Tibial artery (tissue), 4 donors: ENCODE measurements around the gene ZNF672.
"Not testable (repeated sequence)": the region's sequence is repeated elsewhere in the genome, so short reads cannot be mapped to it uniquely, and the experiment has no call there.

Experiments
- DNase-seq, 2 donors: peaks; one replicate each; pipeline ENCODE4 v3.0.0-alpha.2; 2019
- H3K27ac ChIP-seq, 2 donors: fragments of 200-600 bp; sonication (generic) in 1 of 2; 1 replicate in 1 of 2; 2 replicates in 1 of 2; pipeline ENCODE4 v1.5.1; 2018 to 2019; ENCODE audit warnings: mild to moderate bottlenecking in 1 of 2
- H3K27me3 ChIP-seq, 2 donors: fragments of 200-600 bp; sonication (generic) in 1 of 2; one replicate each; pipeline versions ENCODE4 v1.5.1 to v1.6.0; 2016 to 2019
- H3K36me3 ChIP-seq, 3 donors: fragments of 200-600 bp; sonication (generic) in 2 of 3; one replicate each; pipeline ENCODE4 v1.5.1; 2016 to 2019; ENCODE audit warnings: mild to moderate bottlenecking in 2 of 3
- H3K4me1 ChIP-seq, 4 donors: fragments of 200-600 bp; sonication (generic) in 2 of 4; 1 replicate in 3 of 4; 2 replicates in 1 of 4; pipeline ENCODE4 v1.5.1; 2016 to 2019
- H3K4me3 ChIP-seq, 2 donors: fragments of 200-600 bp; sonication (generic) in 1 of 2; 1 replicate in 1 of 2; 2 replicates in 1 of 2; pipeline ENCODE4 v1.5.1; 2018 to 2019; ENCODE audit warnings: mild to moderate bottlenecking in 2 of 2
- H3K9me3 ChIP-seq, 3 donors: fragments of 200-600 bp; sonication (generic) in 1 of 3; one replicate each; pipeline ENCODE4 v1.5.1; 2016 to 2019
- intact Hi-C: fragments of 100-400 bp; cut with DNase I; formaldehyde crosslinking; loops from one replicate; pipeline ENCODE4 v1.15.0; 2023; ENCODE audit warnings: low total_unique reads
- TF ChIP-seq, protein P1 (sequence below), 2 experiments: fragments of 200-600 bp in 1 of 2; fragments of 450-650 bp in 1 of 2; IDR thresholded peaks; one replicate each; pipeline ENCODE4 v1.5.1; 2017 to 2019; ENCODE audit warnings: antibody characterized with exemption in 2 of 2, mild to moderate bottlenecking in 1 of 2, moderate library complexity in 1 of 2

ZNF672 gene

DNA sequence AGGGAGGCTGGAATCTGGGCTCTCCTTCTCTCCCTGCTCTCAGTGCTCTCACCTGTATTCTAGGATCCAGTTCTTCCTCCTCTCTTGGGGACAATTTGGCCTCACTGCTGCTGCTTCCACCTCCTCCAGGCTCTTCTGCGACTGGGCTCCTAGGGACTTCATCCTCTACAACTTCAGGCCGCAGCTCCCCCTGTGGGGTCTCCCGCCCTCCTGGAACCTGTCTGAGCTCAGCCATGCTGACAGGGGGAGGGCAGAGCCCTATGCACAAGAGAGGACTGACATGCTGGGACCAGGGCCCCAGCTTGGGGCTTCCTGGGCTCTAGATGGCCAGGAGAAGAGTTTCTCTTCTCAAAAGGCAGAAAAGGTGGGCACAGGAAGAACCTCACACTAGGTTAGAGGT is 13.3 kb upstream of the ZNF672 start:
- Histone ChIP-seq H3K27me3 (no peaks in the 10 kb centered on the region), H3K27ac (peak overlapping the region; percentile 83 to 91), H3K4me3 (peak overlapping the region; percentile 85 to 97), H3K4me1 (peaks cover 0 to 65% (median 51%) of the 10 kb centered on the region in 4 donors), H3K36me3 (peaks cover 0 to 27% (median 7%) of the 10 kb centered on the region in 3 donors), H3K9me3 (no peaks in the 10 kb centered on the region)
- DNase-seq = peak in 1 of 2 donors; percentile 52
- TF ChIP-seq, protein P1, sequence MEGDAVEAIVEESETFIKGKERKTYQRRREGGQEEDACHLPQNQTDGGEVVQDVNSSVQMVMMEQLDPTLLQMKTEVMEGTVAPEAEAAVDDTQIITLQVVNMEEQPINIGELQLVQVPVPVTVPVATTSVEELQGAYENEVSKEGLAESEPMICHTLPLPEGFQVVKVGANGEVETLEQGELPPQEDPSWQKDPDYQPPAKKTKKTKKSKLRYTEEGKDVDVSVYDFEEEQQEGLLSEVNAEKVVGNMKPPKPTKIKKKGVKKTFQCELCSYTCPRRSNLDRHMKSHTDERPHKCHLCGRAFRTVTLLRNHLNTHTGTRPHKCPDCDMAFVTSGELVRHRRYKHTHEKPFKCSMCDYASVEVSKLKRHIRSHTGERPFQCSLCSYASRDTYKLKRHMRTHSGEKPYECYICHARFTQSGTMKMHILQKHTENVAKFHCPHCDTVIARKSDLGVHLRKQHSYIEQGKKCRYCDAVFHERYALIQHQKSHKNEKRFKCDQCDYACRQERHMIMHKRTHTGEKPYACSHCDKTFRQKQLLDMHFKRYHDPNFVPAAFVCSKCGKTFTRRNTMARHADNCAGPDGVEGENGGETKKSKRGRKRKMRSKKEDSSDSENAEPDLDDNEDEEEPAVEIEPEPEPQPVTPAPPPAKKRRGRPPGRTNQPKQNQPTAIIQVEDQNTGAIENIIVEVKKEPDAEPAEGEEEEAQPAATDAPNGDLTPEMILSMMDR (IDR thresholded peaks at IDR 0.05) = no peak
- intact Hi-C loops = no loop called here

DNA sequence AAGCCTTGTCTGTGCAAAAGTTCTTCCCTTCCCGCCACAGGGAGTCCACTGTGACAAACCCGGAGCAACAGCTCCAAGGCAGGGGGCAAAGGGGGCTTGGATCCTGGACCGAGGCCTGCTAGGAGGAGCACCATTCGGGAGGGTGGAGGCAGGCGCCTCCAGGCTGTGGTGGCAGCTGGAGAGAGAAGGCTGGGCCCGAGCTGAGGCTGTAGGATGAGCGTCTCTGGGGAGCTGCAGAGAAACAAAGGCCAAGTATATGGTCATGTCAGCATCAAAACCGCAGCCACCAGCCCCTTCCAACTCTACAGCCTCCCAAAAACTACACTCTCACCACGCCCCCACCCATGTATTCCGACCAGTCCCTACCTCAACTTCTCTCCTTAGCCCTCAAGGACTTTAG is 12.9 kb upstream of the ZNF672 start:
- Histone ChIP-seq H3K9me3 (no peaks in the 10 kb centered on the region), H3K4me3 (peak overlapping the region; percentile 85 to 97), H3K27ac (peak overlapping the region; percentile 83 to 91), H3K27me3 (no peaks in the 10 kb centered on the region), H3K36me3 (peaks cover 0 to 25% (median 5%) of the 10 kb centered on the region in 3 donors), H3K4me1 (peaks cover 0 to 62% (median 49%) of the 10 kb centered on the region in 4 donors)
- peak in 1 of 2 donors; percentile 65 for DNase-seq
- intact Hi-C loops = no loop called here
- TF ChIP-seq, protein P1 (IDR thresholded peaks at IDR 0.05) = no peak

DNA sequence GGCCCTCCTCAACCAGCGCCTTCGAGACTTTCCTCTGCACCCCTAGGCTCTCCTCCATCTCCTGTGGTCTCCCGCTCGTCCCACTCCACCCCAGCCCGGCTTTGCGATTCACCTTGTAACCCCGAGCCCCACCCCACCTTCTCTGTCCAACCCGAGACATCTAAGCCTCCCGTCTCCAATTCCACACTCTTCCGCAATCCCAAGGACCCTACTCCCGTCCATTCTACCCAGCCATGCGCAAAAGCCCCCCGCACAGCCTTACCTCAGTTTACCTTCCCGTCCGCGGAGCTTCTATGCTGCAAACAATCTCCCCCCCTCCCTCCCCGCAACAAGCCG is 12.5 kb upstream of the ZNF672 start:
- TF ChIP-seq, protein P1 (IDR thresholded peaks at IDR 0.05) = no peak
- no peak for DNase-seq
- intact Hi-C loops = no loop called here
- Histone ChIP-seq H3K27ac (peak overlapping the region; percentile 83 to 91), H3K27me3 (no peaks in the 10 kb centered on the region), H3K36me3 (peaks cover 0 to 21% (median under 1%) of the 10 kb centered on the region in 3 donors), H3K4me3 (peak overlapping the region; percentile 85 to 97), H3K9me3 (no peaks in the 10 kb centered on the region), H3K4me1 (peaks cover 0 to 58% (median 47%) of the 10 kb centered on the region in 4 donors)

DNA sequence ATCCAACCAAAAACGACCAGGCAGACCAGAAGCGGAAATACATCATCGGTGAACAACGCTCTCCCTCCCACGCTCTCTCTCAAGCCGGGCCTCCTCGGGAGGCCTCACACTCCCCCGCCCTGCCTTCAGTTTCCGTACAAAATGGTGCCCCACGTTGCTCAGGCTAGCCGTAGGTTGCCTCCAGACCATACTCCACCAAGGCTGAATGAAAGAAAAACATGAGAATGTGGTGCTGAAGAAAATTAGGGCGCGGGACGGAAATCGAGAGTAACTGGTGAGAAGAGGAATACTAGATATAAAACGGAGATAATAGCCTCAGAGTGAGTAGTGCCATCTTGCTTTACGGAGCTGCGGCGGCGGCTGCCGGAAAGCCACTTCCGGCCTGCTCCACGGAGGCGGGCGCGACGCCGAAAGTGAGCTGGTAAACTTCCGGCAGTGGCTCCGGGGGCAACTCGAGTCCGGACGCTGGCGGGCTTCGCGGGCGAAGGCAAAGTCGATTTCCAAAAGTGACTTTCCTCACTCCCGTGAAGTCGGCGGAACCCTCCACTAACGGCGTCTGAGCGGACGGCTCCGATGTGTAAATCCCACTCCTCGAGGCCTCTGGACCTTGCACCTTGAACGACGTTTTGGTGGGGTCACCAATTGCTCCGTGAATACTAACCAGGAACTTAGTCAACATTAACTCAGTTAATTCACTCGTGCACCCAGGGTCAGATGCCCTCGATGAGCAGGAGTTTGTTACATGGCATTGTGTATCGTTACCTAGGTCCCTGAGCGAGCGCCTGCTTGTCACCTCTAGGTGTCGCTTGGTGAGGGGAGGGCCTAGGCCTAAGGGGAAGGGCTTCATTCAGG is 11.9 kb upstream of the ZNF672 start, which contains the start of gene SH3BP5L:
SH3BP5L (minus strand) TSS at position 7 of the 852 bp plus-strand sequence. CDS start 980 bp downstream, outside the sequence.
- H3K9me3 ChIP-seq = no peaks in the 10 kb centered on the region
- peaks cover 0 to 52% (median 42%) of the 10 kb centered on the region in 4 donors for H3K4me1 ChIP-seq
- H3K27me3 ChIP-seq = no peaks in the 10 kb centered on the region
- H3K27ac ChIP-seq = peak within 1 kb of the TSS; percentile 83 to 91
- DNase-seq = peak; percentile 93 to 96
- TF ChIP-seq, protein P1 (IDR thresholded peaks at IDR 0.05) = peak; percentile 50 to 57
- intact Hi-C loops = no loop called here
- H3K4me3 ChIP-seq = peak within 1 kb of the TSS; percentile 85 to 97
- H3K36me3 ChIP-seq = peaks cover 0 to 15% (median 0%) of the 10 kb centered on the region in 3 donors

DNA sequence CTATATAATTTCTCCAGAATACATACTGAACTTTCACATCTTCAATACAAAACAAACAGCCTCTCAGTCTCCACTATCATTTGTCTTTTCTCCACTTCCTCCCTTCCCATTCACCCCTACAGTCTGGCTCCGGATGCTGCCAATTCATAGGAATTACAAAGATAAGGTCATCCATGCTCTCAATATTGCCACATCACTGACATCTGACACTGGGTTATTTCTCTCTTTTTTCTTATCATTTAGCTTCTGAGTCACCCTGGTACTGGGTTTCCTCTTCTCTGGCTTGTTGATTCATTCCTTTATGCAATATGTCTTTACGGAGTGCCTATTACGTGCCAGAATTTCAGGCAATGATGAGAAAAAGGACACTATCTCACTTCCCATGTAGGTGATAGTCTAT is 9.2 kb upstream of the ZNF672 start:
- TF ChIP-seq, protein P1 (IDR thresholded peaks at IDR 0.05) = no peak
- no peak for DNase-seq
- Histone ChIP-seq H3K9me3 (no peaks in the 10 kb centered on the region), H3K36me3 (peaks cover 0 to 8% (median 0%) of the 10 kb centered on the region in 3 donors), H3K4me1 (peaks cover 0 to 25% (median 18%) of the 10 kb centered on the region in 4 donors), H3K27me3 (peaks cover 0 to 2% of the 10 kb centered on the region in 2 donors), H3K27ac (no peak overlapping the region), H3K4me3 (no peak overlapping the region)
- intact Hi-C loops = no loop called here

DNA sequence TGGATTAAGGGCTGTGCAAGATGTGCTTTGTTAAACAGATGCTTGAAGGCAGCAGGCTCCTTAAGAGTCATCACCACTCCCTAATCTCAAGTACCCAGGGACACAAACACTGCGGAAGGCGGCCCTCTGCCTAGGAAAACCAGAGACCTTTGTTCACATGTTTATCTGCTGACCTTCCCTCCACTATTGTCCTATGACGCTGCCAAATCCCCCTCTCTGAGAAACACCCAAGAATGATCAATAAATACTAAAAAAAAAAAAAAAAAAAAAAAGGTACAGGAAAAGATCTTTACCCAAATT is 7.4 kb upstream of the ZNF672 start:
- H3K36me3 ChIP-seq, H3K4me1 ChIP-seq, H3K4me3 ChIP-seq, H3K27ac ChIP-seq, H3K9me3 ChIP-seq, intact Hi-C loops, H3K27me3 ChIP-seq: not testable (repeated sequence)
- peak in 1 of 2 donors; percentile 15 for DNase-seq
